HG03342 (cell line): ENCODE data around the gene BSN.

Source experiments
- ATAC-seq: cut with Tn5 transposase; IDR thresholded peaks from one replicate; pipeline ENCODE4 v1.9.1; 2021; ENCODE audit warnings: mild to moderate bottlenecking, moderate library complexity; ENCODE audit not compliant: unreplicated experiment

BSN gene

GRCh38 chr3:49652218-49652902 lies 98.1 kb downstream of the BSN start:
- ATAC-seq, result no peak

- no peak for ATAC-seq
Observed at GRCh38 chr3:49652903-49653415, 98.7 kb downstream of the BSN start.

GRCh38 chr3:49653621-49654020 lies 99.3 kb downstream of the BSN start:
- no peak for ATAC-seq

DNA sequence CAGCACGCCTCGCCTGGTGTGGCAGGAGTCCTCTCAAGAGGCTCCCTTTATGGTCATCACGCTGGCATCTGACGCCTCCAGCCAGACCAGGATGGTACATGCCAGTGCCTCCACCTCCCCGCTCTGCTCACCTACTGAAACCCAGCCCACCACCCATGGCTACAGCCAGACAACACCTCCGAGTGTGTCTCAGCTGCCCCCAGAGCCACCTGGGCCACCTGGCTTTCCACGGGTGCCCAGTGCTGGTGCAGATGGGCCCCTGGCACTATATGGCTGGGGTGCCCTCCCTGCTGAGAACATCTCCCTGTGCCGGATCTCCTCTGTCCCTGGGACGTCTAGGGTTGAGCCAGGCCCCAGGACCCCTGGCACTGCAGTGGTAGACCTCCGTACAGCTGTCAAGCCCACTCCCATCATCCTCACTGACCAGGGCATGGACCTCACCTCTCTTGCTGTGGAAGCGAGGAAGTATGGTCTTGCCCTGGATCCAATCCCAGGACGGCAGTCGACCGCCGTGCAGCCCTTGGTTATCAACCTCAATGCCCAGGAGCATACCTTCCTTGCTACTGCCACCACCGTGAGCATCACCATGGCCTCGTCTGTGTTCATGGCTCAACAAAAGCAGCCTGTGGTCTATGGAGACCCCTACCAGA lies 100.0 kb downstream of the BSN start:
- no peak for ATAC-seq

DNA sequence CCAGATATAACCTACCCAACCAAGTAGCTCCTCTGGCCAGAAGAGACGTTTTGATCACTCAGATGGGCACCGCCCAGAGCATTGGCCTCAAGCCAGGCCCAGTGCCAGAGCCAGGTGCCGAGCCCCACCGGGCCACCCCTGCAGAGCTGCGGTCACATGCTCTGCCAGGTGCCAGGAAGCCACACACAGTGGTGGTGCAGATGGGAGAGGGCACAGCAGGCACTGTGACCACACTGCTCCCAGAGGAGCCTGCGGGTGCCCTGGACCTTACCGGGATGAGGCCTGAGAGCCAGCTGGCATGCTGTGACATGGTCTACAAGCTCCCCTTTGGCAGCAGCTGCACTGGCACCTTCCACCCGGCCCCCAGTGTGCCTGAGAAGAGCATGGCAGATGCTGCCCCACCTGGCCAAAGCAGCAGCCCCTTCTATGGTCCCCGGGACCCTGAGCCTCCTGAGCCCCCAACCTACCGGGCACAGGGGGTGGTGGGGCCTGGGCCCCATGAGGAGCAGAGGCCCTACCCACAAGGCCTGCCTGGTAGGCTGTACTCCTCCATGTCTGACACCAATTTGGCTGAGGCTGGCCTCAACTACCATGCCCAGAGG lies 100.8 kb downstream of the BSN start:
- ATAC-seq, result no peak

DNA sequence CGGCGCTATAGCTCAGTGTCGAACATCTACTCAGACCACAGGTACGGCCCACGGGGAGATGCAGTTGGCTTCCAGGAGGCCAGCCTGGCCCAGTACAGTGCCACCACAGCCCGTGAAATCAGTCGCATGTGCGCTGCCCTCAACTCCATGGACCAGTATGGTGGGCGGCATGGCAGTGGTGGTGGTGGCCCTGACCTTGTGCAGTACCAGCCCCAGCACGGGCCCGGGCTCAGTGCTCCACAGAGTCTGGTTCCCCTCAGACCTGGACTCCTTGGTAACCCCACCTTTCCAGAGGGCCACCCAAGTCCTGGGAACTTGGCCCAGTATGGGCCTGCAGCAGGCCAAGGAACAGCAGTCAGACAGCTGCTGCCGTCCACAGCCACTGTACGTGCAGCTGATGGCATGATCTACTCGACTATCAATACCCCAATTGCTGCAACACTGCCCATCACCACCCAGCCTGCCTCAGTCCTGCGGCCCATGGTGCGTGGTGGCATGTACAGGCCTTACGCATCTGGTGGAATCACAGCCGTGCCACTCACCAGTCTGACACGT lies 101.5 kb downstream of the BSN start:
- no peak for ATAC-seq

GRCh38 chr3:49656541-49657112 lies 102.3 kb downstream of the BSN start:
- no peak for ATAC-seq

DNA sequence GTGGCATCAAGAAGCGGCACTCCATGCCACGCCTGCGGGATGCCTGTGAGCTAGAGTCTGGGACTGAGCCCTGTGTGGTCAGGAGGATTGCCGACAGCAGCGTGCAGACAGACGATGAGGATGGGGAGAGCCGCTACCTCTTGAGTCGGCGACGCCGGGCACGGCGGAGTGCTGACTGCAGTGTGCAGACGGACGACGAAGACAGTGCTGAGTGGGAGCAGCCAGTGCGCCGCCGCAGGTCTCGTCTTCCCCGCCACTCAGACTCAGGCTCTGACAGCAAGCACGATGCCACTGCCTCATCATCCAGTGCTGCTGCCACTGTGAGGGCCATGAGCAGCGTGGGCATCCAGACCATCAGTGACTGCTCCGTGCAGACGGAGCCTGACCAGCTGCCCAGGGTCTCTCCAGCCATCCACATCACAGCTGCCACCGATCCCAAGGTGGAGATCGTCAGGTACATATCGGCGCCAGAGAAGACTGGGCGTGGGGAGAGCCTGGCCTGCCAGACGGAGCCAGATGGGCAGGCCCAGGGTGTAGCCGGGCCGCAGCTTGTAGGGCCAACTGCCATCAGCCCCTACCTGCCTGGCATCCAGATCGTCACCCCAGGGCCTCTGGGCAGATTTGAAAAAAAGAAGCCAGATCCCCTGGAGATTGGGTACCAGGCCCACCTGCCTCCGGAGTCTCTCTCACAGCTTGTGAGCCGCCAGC lies 103.1 kb downstream of the BSN start:
- no peak for ATAC-seq

DNA sequence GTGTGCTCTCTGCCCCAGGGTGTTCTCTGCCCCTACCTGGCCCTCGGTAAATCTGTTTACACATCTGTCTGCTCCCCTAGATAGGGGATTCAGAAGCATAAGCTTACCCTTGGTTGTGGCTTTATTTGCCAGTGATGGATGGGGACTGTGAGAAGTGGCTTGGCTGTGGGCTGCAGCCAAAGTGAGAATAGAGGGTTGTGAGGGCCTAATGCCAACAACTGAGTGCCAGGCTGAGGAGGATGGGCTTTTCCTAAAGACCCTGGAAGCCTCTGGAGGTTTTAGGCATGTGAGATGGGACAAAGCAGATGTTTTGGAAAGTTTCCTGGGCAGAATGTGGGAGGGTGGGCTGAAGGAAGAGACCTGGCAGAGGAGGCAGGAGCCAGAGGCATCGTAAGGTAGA lies 104.4 kb downstream of the BSN start:
- ATAC-seq, result no peak

GRCh38 chr3:49659756-49660155 lies 105.5 kb downstream of the BSN start:
- no peak for ATAC-seq

DNA sequence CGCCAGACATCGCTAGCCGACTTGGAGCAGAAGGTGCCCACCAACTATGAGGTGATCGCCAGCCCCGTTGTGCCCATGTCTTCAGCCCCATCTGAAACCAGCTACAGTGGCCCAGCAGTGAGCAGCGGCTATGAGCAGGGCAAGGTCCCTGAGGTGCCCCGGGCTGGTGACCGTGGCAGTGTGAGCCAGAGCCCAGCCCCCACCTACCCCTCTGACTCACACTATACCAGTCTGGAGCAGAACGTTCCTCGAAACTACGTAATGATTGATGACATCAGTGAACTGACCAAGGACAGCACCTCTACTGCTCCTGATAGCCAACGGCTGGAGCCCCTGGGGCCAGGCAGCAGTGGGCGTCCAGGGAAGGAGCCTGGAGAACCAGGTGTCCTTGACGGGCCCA lies 107.0 kb downstream of the BSN start:
- no peak for ATAC-seq

DNA sequence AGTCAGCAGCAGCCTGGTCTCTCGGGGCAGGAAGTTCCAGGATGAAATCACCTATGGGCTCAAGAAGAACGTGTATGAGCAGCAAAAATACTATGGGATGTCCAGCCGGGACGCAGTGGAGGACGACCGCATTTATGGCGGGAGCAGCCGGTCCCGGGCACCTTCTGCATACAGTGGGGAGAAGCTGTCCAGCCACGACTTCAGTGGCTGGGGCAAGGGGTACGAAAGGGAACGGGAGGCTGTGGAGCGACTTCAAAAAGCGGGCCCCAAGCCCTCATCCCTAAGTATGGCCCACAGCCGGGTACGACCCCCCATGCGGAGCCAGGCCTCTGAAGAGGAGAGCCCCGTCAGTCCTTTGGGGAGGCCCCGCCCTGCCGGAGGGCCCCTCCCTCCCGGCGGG lies 107.7 kb downstream of the BSN start:
- ATAC-seq, result no peak

GRCh38 chr3:49662720-49663413 lies 108.6 kb downstream of the BSN start:
- no peak for ATAC-seq

- no peak for ATAC-seq
Observed at GRCh38 chr3:49663831-49664230, 109.6 kb downstream of the BSN start.

DNA sequence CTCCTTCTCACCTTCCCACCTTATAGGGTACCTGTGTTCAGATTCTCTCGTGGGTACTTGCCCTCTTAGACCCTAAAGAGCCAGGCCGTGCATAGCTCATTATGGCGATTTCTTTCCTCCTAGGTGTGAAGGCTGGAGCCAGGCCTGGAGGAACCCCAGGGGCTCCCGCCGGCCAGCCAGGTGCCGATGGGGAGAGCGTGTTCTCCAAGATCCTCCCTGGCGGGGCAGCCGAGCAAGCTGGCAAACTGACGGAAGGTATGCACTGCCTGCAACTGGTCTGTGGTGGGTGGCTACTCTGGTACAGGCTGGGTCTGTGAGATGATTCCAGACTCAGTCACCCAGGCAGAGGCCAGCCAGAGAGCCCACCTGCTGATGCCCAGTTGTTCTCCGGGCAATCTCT lies 110.0 kb downstream of the BSN start:
- no peak for ATAC-seq

DNA sequence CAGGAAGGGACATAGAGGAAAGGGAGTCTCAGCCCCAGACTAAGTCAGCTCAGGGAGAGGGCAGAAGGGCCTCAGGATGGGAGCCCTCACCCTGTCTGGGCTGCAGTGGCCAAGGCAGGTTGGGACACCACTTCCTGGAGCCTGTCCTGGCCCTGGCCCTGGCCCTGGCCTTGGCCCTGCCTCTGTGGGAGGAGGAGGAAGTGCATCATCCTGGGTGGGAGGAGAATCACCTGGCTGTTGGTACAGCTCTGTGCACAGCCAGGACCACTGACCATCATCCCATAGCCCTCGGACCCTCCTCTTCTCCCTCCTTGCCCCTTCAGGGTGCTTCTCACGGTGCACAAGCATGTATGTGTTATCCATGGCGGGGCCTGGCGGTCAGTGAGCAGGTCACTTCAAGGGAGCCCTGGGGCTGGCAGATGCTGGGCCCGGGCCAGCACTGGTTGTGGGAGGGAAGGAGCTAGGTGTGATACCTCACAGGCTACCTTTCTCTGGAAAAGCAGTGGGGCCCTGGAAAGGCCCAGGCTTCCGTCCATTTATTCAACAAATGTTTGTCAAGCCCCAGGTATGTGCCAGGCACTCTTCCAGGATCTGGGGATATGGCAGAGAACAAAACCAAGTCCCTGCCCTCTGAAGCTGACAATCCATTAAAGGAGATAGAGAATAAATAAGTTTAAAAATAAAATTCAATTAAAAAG lies 111.7 kb downstream of the BSN start:
- ATAC-seq, result no peak

- ATAC-seq, result no peak
Observed at GRCh38 chr3:49666592-49666991, 112.3 kb downstream of the BSN start.

- ATAC-seq, result no peak
Observed at GRCh38 chr3:49667701-49668413, 113.6 kb downstream of the BSN start.

- ATAC-seq, result no peak
Observed at GRCh38 chr3:49668414-49668797, 114.1 kb downstream of the BSN start.
